IPS-NIHi11 (cell line): Measurements from ENCODE around the gene UMODL1.

ENCODE experiments used
- DNase-seq: peaks from one replicate; pipeline ENCODE4 v3.0.0; 2012; ENCODE audit warnings: mixed read lengths, low spot score

Gene UMODL1

GRCh38 chr21:42117229-42117966 is 46.3 kb downstream of the UMODL1 start:
- peak; percentile 83 for DNase-seq

DNA sequence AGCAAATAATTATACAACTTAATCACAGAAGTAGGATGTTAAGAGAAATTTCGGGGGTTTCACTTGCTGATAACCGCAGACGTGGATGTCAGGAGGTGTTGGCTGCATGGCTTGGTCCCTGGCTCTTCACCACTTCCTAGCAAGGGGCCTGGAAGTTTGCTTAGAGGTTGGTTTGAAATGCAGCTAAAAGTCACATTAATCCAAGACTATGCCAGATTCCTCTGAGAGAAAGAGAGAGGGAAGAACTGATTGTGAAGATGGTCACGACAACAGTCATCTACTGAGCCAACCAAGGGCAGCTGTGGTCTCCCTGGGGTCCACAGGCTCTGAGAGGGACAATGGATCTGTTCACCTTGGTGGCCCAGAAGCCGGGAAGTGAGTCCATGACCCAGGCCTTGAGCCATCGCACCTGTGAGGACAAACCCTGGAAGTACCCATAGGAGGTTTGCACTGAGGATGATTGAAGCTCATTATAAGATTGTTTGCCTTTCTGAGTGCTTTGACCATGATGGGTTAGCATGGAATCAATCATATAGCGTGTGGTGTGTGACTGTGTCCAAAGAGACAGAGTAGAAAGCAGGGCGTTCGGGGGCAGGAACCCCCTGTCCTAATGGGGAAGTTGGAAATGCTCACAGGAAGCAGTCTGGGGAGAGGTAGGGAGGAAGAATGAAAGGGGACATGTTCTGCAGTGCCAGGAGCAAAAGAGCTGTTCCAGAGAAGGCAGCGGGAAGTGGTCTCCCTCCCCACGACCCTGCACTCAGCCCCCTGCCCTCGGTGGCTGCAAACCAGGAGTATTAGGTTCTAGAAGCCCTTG is 47.1 kb downstream of the UMODL1 start:
- DNase-seq, result no peak

DNA sequence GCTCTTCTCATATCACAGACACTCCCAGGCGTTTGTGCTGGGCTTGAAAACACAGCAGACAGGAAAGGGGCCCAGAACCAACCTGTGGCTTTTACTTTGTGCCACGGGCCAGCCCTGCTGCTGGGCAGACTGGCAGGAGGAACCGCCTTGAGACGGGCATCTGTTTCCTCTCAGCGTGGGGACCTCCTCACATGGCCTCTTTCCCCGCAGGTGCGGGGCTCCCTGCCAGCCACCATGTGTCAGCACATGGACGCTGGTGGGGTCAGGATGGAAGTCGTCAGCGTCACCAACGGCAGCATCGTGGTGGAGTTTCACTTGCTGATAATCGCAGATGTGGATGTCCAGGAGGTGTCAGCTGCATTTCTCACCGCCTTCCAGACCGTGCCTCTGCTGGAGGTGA is 47.8 kb downstream of the UMODL1 start:
- no peak for DNase-seq

DNA sequence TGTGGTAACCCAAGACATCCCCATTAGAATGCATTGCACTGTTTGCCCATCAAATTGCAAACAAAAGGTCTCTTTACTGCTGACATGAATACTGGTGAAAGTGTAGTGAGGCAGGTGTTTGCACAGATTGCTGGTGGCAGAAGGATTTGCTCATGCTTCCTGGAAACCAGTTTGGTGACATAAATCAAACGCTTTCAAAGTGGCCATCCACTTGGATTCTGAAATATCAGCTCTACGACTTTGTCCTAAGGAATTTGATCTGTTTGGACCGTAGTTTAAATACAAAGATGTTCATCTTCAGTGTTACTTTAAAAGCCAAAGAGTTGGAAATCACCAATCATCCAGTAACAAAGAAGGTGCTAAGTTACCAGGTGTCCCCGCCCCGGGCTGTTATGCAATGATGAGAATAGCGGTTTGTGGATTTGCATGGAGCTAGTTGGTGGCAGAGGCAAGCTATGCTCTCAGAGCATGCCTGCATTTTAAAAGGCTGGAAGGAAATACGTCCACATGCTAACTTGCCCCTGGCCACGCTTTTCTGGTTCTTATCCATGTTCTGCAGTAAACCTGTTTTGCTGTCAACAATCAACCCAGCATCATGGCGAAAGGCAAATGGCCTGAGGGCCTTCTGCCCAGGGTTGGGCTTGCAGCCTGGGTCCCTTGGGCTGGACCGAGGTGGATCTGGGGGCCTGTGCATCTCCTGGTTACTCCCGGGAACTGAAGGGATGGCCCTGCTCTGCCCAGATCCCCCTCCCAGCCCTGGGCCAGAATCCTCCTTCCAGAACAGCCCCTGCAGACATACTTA is 49.2 kb downstream of the UMODL1 start:
- no peak for DNase-seq

GRCh38 chr21:42120903-42121535 is 49.9 kb downstream of the UMODL1 start:
- no peak for DNase-seq

- DNase-seq, result no peak
Measured at GRCh38 chr21:42121794-42122193, 50.7 kb downstream of the UMODL1 start.

GRCh38 chr21:42122398-42122797 is 51.3 kb downstream of the UMODL1 start:
- no peak for DNase-seq

GRCh38 chr21:42122808-42123207 is 51.7 kb downstream of the UMODL1 start:
- no peak for DNase-seq

DNA sequence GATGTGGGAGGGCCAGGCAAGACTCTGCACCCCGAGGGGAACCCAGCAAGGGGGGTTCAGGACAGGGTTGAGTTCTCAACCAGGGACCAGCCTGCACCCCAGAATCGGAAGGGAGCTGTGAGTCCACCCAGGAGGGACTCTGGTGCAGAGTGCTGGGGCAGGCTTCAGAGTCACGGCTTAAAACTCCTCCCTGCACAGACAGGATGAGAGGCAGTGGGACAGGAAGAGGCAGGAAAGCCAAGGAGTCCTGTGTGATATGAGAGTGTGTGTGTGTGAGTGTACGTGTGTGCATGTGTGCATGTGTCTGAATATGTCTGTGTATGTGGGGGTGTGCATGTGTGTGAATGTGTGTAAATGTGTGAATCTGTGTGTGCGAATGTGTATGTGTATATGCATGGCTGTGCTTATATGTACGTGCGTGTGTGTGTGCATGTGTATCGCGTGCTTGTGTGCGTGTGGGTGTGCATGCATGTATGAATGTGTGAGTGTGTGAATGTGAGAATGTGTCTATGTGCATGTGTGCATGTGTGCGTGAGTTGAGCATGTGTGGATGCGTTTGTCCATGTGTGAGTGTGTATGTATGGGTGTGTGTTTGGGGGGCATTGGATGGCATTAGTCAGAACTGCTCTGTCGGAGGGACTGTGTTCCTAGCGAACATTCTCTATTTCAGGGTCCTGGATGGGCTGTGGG is 52.2 kb downstream of the UMODL1 start:
- no peak for DNase-seq

DNA sequence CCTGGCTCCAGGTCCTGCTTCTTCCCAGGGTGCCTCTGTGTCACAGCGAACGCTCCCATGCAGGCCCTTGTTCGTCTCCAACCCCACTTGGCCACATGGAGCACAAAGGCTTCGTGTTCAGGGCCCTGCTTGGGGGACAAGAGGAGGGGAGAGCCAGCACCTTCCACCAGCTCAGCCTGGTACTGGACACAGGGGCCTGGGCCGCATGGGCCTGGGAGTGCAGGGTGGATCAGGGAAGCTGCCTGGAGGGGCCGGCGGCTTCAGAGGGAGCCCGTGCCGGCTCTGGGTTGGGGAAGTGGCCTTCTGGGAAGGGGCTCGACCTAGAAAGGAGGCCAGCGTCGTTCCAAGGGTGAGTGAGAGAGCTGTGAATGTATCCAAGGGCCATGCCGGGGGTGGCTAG is 53.0 kb downstream of the UMODL1 start:
- DNase-seq, result no peak

- no peak for DNase-seq
Measured at GRCh38 chr21:42124826-42125570, 53.9 kb downstream of the UMODL1 start.

DNA sequence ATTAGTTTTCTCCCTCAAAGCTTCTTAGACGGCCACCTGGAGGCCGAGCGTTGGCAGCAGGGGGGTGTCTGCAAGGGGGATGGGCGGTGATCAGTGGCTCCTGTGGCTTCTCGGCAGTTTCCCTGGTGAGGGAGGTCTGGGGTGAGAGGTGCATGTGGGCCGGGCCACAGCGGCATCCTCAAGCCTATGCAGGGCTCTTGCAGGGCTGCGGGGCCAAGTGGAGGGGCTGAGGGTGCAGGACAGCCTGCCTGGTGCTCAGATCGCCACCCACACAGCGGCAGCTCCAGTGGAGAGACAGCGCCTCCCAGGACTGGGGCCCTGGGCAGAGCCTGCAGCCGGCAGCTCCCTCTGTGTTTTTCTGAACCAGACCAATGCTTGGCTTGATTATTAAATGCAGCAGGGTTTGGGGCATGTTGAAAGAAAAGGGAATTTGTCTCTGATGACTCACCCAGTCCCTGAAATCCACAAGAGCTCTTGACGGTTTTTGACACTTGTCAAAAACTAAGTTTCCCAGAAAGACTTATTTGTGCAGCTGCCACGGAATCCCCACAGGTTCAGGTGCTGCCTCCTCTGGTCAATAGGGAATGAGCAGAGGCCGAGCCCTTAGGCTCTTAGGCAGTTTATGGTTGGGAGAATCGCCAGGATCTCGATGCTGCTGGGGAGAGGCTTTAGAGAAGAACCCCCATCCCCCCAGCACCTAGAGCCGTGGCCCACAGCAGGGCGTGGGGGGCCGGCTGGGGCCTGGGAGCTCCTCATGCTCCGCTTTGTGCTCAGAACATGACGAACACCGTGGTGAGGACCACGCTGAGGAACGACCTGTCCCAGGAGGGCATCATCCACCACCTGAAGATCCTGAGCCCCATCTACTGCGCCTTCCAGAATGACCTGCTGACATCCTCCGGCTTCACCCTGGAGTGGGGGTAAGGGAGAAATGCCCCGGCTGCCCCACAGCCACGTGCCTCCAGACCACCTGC is 54.7 kb downstream of the UMODL1 start:
- DNase-seq, result peak; percentile 59

DNA sequence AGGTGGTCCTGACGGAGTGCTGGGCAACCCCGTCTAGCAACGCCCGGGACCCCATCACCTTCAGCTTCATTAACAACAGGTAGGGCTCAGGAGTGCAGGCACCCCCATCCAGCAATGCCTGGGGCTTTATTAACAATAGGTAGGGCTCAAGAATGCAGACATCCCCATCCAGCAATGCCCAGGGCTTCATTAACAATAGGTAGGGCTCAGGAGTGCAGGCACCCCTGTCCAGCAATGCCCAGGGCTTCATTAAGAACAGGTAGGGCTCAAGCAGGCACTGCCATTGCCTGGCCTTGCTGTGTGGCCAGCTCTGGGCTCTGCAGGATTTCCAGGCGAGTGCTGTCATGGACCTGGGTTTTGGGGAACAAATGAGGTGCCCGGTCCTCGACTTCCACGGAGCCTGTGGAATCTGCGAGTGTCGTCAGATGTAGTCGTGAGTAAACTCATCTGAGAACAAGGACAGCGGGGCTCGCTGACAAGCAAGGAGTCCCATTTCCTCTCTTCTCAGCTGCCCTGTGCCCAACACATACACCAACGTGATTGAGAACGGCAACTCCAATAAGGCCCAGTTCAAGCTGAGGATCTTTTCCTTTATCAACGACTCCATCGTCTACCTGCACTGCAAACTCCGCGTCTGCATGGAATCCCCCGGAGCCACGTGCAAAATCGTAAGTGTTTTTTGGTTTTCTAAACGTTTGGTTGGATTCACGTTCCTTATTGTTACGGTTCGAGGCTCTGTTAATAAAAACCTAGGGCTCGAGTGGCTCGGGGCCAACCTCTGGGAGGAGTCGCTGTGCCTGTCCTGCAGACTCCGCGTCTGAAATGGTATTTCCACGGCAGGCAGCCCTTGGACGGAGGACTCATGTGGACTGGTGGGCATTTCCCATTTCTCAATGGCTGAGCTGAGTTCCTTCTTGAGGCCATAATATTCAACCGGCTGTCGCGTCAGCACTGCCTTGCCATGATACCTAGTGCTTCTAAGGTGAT is 56.3 kb downstream of the UMODL1 start:
- no peak for DNase-seq

GRCh38 chr21:42129300-42130266 is 58.5 kb downstream of the UMODL1 start:
- no peak for DNase-seq

- DNase-seq, result no peak
Measured at GRCh38 chr21:42130441-42130840, 59.3 kb downstream of the UMODL1 start.

- no peak for DNase-seq
Measured at GRCh38 chr21:42132183-42132582, 61.1 kb downstream of the UMODL1 start.

DNA sequence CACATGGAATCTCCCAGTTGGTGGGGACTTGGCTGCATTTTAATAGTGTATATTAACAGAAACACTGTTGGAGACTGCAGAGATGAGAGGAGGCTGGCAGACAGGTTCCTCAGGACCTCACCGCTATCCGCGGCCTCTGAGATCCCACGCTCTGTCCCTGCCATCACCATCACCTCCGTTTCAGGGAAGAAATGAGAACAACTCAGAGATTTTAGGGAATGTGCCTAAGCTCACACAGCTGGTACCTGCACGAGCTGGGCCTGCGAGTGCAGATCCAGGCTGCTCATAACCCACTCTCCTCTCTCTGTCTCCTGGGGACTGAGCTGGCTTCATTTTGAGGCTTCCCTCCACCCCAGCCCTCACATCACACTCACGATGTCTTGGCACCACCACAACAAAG is 62.0 kb downstream of the UMODL1 start:
- DNase-seq, result no peak
